Pancreas (tissue), 10 donors: ENCODE results near the gene FMNL3. TPM values are rescaled to one million over a fixed set of nuclear protein-coding genes. Genes with fewer than 3 reads are reported as not detected.
A peak's percentile ranks its signal among the peaks of the same experiment; 100 is the strongest.

Experiments
- ATAC-seq, 4 donors: fragments of 200-7000 bp; cut with Tn5 transposase; one replicate each; pipeline versions ENCODE4 v1.8.0 to v1.9.1; 2020; ENCODE audit warnings: mild to moderate bottlenecking in 4 of 4, moderate library complexity in 4 of 4
- DNase-seq, 6 donors: peaks; one replicate each; pipeline ENCODE4 v3.0.0-alpha.2; 2020
- FAIRE-seq: peaks from 2 replicates; lab custom pipeline; 2012; peaks lifted over from hg19 to GRCh38; lab: Jason Lieb, UNC
- H3K27ac ChIP-seq, 4 donors: fragments of 200-600 bp; sonication (generic); 1 replicate in 3 of 4; 2 replicates in 1 of 4; pipeline versions ENCODE4 v1.5.0 to v1.8.0; 2020
- H3K27me3 ChIP-seq, 4 donors: fragments of 200-600 bp; one replicate each; pipeline ENCODE4 v1.8.0; 2021
- H3K36me3 ChIP-seq, 3 donors: fragments of 200-600 bp; sonication (generic) in 1 of 3; one replicate each; pipeline versions ENCODE4 v1.5.0 to v1.8.0; 2020 to 2021
- H3K4me1 ChIP-seq, 3 donors: fragments of 200-600 bp; one replicate each; pipeline ENCODE4 v1.8.0; 2021
- H3K4me3 ChIP-seq, 4 donors: fragments of 200-600 bp; sonication (generic) in 2 of 4; one replicate each; pipeline versions ENCODE4 v1.5.0 to v1.8.0; 2020 to 2021
- H3K9me3 ChIP-seq, 4 donors: fragments of 200-600 bp; one replicate each; pipeline ENCODE4 v1.8.0; 2021
- WGBS, 2 donors: extraction: QIAGEN DNeasy Blood & Tissue Kit; methylation state at CpG; one replicate each; pipeline ENCODE4 v1.1.7; 2013; 5-methylcytosine and 5-hydroxymethylcytosine counted together
- intact Hi-C, 3 donors: fragments of 100-400 bp; cut with DNase I; formaldehyde crosslinking; loops; one replicate each; pipeline versions ENCODE4 v1.11.1 to v1.14.2; 2022
- polyA plus RNA-seq, 2 donors: library from polyadenylated mRNA; stranded (reverse); fragments of 200-250 nt; gene quantifications; one replicate each; pipeline ENCODE4 v1.2.3, GENCODE V29; 2013
- total RNA-seq, 6 donors: library from RNA; stranded (reverse); fragmentation: NEBNext Ultra II Directional in 4 of 6; extraction: Animal tissue kit (Norgen Biotek cat#: 25700) in 4 of 6; gene quantifications; one replicate each; pipeline versions ENCODE4 v1.2.1 to v1.2.4, GENCODE V29; 2021 to 2023
- TF ChIP-seq, protein P1 (sequence below), 4 donors: fragments of 200-600 bp; sonication (generic) in 3 of 4; IDR thresholded peaks; one replicate each; pipeline versions ENCODE4 v1.5.0 to v1.8.0; 2021; ENCODE audit warnings: antibody characterized with exemption in 4 of 4
- donor health status: healthy with polysubstance abuse.
- donor health status: DM: no; HTN: no; CAD: no; lungs with moderate emphysema.
- donor health status: DM: no; HTN: no; CAD: no.
- donor health status: control.
- donor health status: control.
- donor health status: Bipolar disorder and iron deficiency.
- donor health status: DM: yes; HTN: yes; CAD: no.
- donor health status: DM: no; HTN: no; CAD: no.
- donor health status: DM: no; HTN: no; CAD: no.
- donor health status: DM: yes; HTN: yes; CAD: no.

FMNL3 gene
- total and polyA plus RNA-seq, 8 donors = 1.8 to 13.5 (median 3.0) TPM

DNA sequence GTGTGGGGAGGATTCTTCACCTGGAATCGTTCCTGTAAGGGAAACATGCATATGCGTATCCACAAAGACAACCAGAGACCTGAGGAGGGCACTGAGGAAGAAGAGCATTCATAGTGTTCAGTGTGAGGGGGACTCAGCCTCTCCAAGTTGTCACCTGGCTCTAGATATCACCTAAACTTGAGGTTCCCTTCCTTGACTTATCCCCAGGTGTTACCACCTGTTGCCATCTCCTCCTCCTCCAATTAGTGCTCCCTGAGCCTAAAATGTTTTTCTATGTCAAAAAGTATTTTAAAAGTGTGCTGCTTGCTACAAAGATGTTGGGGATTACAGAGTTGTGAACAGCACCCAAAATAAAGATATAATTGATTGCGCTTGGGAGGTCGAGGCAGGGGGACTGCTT, 41.0 kb downstream of the FMNL3 start:
- DNase-seq (no peak), ATAC-seq (no peak), FAIRE-seq (no peak)
- WGBS, 2 donors = 79 to 85% methylated on average over 4 of the region's 4 CpGs
- Histone ChIP-seq H3K4me3 (no peak overlapping the region), H3K36me3 (no peaks in the 10 kb centered on the region), H3K27me3 (no peaks in the 10 kb centered on the region), H3K9me3 (no peaks in the 10 kb centered on the region), H3K4me1 (peaks cover 0 to 10% (median 0%) of the 10 kb centered on the region in 3 donors), H3K27ac (no peak overlapping the region)
- TF ChIP-seq, protein P1, sequence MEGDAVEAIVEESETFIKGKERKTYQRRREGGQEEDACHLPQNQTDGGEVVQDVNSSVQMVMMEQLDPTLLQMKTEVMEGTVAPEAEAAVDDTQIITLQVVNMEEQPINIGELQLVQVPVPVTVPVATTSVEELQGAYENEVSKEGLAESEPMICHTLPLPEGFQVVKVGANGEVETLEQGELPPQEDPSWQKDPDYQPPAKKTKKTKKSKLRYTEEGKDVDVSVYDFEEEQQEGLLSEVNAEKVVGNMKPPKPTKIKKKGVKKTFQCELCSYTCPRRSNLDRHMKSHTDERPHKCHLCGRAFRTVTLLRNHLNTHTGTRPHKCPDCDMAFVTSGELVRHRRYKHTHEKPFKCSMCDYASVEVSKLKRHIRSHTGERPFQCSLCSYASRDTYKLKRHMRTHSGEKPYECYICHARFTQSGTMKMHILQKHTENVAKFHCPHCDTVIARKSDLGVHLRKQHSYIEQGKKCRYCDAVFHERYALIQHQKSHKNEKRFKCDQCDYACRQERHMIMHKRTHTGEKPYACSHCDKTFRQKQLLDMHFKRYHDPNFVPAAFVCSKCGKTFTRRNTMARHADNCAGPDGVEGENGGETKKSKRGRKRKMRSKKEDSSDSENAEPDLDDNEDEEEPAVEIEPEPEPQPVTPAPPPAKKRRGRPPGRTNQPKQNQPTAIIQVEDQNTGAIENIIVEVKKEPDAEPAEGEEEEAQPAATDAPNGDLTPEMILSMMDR (IDR thresholded peaks at IDR 0.05) = no peak
- intact Hi-C loops = no loop called here

DNA sequence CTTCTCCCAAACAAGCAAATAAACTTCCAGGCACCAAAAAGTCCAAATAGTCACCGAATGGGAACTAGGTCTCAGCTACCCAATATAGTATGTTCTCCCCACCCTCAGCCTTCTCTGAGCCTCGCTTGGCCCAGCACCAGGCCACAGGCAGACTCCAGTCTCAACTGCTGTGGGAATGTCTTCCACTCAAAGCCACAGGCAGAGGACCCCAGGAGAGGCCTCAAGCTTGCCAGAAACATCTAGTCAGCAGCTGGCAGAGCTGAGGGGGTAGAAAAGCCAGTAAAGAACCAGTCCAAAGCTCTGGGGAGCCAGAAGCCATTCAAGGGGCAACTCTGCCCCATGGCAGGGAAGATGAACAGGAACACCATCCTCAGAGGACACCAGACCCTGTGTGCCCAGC, 41.8 kb downstream of the FMNL3 start:
- intact Hi-C loops = no loop called here
- Histone ChIP-seq H3K4me3 (no peak overlapping the region), H3K36me3 (no peaks in the 10 kb centered on the region), H3K27ac (no peak overlapping the region), H3K4me1 (peaks cover 0 to 11% (median 0%) of the 10 kb centered on the region in 3 donors), H3K27me3 (no peaks in the 10 kb centered on the region), H3K9me3 (no peaks in the 10 kb centered on the region)
- 76 to 78% methylated on average over 2 of the region's 2 CpGs for WGBS, 2 donors
- peak in 1 of 4 donors; percentile 20 for ATAC-seq
- FAIRE-seq = no peak
- DNase-seq = no peak
- TF ChIP-seq, protein P1 (IDR thresholded peaks at IDR 0.05) = no peak

DNA sequence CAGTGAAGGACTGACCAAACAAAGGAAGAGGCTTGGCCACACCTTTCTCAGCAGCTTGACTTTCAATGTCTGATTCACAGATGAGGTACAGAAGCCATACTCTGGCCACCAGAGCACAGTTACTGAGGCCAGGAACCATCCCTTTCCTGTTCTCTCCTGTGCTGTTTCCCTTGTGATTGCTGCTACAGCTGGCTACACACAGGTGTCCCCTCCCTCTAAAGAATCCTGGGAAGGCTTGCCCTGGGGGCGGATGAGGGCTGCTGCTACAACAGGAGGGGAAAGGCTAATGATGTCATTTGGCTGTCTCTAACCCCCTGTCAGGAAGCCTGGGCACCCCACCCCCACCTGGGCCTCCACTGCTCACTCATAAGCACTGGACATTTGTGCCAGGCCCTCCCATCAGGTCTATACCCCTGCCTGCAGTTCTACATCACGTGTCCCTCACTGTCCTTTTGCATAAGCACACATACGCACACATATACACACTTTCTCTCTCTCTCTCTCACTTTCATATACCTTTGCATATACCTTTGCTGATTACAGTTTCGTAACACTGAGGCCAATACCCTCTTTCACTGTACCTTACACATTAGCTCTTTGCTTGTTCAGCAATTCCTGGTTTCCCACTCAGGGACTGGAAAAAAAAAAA, 42.5 kb downstream of the FMNL3 start:
- H3K27me3 ChIP-seq = no peaks in the 10 kb centered on the region
- H3K36me3 ChIP-seq = no peaks in the 10 kb centered on the region
- ATAC-seq (no peak), DNase-seq (no peak), FAIRE-seq (no peak)
- no peak overlapping the region for H3K4me3 ChIP-seq
- no peak overlapping the region for H3K27ac ChIP-seq
- TF ChIP-seq, protein P1 (IDR thresholded peaks at IDR 0.05) = no peak
- H3K9me3 ChIP-seq = no peaks in the 10 kb centered on the region
- intact Hi-C loops = no loop called here
- H3K4me1 ChIP-seq = peaks cover 0 to 11% (median 0%) of the 10 kb centered on the region in 3 donors
- WGBS, 2 donors = 79 to 88% methylated on average over 4 of the region's 4 CpGs

DNA sequence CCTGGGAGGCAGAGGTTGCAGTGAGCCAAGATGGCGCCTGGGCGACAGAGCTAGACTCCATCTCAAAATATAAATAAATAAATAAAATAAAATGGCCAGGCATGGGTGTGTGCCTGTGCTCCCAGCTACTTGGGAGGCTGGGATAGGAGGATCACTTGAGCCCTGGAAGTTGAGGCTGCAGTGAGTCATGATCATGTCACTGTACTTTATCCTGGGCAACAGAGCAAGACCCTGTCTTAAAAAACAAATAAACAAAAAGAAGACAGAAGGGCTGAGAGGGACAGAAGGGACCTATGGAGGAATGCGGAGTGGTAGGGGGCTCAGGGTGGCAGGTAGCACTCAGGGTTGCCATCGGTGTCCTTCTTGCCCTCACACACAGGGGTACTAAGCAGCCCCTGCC, 43.0 kb downstream of the FMNL3 start:
- Histone ChIP-seq H3K36me3 (no peaks in the 10 kb centered on the region), H3K4me3 (no peak overlapping the region), H3K27me3 (no peaks in the 10 kb centered on the region), H3K9me3 (no peaks in the 10 kb centered on the region), H3K27ac (peak overlapping the region in 1 of 4 donors; percentile 61), H3K4me1 (peaks cover 0 to 11% (median 0%) of the 10 kb centered on the region in 3 donors)
- intact Hi-C loops = no loop called here
- ATAC-seq (no peak), FAIRE-seq (no peak), DNase-seq (no peak)
- WGBS, 2 donors = 93 to 94% methylated on average over 4 of the region's 4 CpGs
- TF ChIP-seq, protein P1 (IDR thresholded peaks at IDR 0.05) = no peak
